UCSD-AML1 (cell line): ENCODE results near the gene TACR1.
"Not testable (repeated sequence)": the region's sequence is repeated elsewhere in the genome, so short reads cannot be mapped to it uniquely, and the experiment has no call there.

Experiments used
- DNase-seq: peaks from one replicate; lab custom pipeline; 2025; ENCODE audit not compliant: unreplicated experiment; lab: John Stamatoyannopoulos, UW

Gene TACR1

DNA sequence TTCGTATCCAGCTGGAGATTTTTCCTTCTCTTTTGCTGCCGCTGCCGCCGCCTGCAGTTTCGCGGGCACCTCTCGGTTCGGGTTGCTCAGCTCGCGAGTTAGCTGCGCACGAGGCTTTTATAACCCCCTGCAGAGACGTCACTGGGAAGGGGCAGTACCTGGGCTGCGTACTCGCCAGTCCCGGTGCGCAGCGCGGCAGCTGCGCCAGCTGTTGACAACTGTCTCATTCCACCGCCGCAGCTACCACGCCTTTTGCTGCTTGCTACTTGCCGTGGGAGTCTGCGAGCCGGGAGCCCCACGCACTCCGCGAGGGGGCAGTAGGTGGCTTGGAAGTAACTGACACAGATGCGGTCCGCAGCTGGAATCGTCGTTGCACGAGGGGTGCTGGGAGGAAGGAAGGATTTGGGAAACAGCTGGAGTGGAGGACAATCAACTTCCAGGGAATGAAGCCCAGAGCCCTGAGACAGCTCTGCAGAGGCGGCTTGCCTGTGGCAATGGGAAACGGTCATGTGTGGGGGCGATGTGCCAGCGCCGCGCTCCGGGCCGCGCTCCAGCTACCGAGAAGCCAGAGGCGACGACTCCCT lies at the start of gene TACR1:
Gene TACR1, minus strand, starts transcription at position 93 of the 584 bp plus-strand sequence. CDS start 586 bp downstream, outside the sequence.
- DNase-seq = no peak

- not testable (repeated sequence) for DNase-seq
Observed at GRCh38 chr2:75248581-75248980, 49.3 kb upstream of the TACR1 start.

DNA sequence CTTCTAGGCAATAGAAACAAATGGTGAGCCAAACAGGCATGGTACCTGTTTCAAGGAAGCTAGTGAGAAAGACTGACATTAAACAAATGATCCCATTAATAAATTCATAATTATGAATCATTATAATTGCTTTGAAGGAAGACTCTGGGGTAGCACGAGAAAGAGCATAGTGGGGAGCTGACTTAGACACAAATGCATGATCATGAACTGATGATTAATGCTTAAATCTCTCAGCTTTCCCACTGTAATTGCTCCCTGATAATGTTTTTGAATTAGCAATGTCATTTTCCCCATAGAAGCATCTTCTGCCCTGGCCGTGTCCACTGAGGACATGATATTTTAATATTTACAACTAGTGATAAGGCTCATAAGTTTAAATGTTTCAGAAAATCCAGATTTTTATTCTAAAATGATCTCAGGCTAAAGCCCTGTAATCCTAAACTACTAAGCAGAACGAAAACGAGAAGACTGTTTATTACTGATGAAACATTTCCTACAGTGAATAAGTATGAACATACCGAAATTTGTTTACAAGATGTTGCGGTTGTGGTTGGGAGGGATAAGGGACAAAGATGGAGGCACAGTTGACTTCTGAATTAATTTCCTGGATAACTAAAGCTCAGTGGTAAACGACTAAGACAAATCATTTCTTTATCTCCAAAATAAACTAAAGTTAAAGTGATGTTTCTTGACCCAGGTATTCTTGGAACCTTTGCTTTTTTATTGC lies 47.3 kb upstream of the TACR1 start:
- DNase-seq = no peak

DNA sequence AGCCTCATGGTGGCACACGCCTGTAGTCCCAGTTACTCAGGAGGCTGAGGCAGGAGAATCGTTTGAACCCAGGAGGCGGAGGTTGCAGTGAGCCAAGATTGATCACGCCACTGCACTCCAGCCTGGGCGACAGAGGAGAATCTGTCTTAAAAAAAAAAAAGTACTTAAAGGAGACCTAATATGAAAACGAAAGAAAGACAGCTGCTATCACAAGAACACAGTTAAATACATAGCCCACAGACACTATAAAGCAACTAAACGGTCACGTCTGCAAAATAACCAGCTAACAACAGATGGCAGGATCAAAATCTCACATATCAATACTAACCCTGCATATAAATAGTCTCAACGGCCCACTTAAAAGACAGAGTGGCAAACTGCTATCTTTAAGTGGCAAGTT lies 43.9 kb upstream of the TACR1 start:
- DNase-seq = no peak

DNA sequence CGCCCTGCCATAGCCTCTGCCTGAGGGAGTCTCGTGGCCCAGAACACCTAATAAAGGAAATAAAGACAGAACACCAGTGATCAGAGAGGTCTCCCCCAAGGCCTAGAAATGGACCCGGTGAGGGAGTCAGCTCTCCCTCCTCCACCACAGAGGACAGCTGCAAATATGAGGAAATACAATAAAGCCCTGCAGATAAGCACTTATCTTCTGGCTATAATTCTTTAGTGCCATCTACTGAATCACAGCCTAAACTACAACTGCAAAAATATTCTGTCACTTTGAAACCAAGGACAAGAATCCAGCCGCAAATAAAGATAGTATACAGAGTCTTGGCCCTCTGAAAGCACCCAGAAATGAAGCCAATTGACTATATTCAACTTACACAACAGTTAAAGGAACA lies 42.4 kb upstream of the TACR1 start:
- no peak for DNase-seq

DNA sequence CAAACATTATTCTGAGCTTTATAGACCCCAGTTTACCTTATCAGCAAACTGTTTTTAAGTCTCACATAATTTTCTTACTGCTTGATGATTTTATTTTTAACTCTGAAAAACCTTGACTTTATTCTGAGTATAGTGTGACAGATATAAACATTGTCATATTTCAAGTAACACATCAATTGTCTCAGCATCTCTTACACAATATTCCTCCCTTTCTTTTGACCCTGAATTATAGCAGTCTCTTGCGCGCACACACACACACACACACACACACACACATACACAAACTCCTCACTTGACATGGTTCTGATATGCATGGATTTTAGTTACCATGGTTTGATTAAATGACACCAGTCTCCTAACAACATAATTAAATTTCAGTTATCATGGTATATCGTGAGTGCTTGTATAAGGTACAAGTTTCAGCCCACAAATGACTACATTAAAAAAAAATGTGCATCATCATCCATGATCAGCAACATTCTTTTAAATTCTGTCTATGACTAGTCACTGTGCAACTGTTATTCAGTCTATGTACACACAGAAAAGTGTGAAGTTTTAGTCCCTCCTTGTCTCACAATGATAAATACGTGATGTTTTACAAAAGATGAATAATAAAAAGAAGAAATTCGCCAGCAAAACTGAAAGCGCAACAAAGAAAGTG lies 39.5 kb upstream of the TACR1 start:
- DNase-seq = no peak

DNA sequence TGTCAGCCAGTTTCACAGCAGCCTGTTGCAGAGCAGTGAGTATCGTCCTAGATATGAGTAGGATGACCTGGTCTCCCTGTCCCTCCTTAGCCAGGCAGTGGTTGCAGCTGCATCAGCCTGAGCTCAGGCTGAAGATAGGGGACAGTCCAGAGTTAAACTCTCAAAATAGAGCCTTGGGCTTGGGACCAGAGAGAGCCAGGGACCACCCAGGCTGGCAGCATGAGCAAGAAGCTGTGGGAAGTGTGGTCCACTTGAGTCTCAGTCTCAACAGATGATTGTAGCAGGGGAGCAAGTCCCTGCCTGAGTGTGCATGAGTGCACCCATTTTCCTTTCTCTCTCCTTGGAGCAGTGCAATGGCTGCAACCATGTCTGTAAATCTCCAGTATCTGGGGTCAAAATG lies 38.0 kb upstream of the TACR1 start:
- DNase-seq = no peak

GRCh38 chr2:75233965-75234364 lies 34.6 kb upstream of the TACR1 start:
- no peak for DNase-seq

- no peak for DNase-seq
Observed at GRCh38 chr2:75226617-75227016, 27.3 kb upstream of the TACR1 start.

- no peak for DNase-seq
Observed at GRCh38 chr2:75226099-75226498, 26.8 kb upstream of the TACR1 start.

DNA sequence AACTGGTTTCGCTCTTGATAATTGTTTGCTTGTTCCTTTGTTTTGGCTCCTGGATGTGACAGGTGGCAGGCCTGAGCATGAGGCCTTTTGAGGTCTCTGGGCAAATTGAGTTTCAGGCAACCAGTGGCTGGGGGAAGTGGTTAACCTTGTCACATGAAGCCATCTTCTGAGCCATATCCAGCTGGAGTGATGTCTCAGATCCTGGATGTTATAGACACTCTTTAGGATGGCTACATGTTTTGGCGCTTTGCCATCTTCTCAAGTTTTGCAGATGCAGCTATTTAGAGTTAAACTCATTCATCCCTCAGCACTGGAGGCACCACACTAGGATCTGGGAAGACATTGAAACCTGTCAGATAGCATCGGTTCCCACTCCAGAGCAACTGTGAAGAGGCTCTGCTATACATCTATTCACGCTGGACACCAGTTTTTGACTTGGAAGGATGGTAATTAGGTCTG lies 25.3 kb upstream of the TACR1 start:
- DNase-seq = no peak

DNA sequence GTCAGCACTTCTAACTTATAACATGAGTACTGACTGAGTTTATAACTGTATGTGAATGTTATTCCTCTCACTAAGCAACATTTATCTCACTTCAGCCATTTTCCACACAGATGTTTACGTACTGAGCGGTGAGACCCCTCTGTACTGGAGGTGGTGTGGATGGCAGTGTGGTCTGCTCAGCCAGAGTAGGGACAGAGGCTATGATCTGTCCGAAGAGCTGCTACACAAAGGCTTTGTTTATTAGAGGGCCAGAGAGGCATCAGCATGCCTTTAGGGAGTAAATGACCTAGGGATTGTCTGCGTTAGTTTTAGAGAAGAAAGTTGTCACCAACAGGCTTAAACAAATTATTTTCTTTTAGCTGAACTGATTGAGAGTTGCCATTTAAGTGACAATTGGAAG lies 23.2 kb upstream of the TACR1 start:
- DNase-seq = no peak

DNA sequence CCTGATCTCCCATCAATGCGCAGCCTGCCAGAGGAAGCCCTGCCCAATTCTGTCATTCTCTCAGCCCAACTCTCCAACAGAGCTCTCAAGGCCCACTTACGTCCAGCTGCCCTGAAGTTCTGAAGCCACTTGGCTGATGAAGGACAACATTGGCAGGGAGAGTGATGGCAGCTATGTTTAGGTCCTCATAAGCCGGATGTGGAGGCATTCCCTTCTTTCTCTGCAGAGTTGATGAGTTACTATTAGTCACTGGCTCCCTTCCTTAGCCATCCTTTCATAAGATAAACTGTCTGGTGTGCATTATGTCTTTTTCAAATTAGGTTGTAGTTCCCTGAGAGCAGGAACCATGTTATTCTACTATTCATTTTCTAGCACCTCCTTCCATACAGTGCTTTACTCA lies 22.5 kb upstream of the TACR1 start:
- no peak for DNase-seq

DNA sequence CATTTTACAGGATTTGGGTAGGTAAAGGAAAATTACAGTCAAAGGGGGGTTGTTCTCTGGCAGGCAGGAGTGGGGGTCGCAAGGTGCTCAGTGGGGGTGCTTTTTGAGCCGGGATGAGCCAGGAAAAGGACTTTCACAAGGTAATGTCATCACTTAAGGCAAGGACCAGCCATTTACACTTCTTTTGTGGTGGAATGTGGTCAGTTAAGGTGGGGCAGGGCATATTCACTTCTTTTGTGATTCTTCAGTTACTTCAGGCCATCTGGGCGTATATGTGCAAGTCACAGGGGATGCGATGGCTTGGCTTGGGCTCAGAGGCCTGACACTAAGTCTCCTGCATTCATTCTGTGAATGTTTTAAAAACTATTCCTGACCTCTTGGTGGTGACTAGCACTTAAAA lies 19.9 kb upstream of the TACR1 start:
- not testable (repeated sequence) for DNase-seq

DNA sequence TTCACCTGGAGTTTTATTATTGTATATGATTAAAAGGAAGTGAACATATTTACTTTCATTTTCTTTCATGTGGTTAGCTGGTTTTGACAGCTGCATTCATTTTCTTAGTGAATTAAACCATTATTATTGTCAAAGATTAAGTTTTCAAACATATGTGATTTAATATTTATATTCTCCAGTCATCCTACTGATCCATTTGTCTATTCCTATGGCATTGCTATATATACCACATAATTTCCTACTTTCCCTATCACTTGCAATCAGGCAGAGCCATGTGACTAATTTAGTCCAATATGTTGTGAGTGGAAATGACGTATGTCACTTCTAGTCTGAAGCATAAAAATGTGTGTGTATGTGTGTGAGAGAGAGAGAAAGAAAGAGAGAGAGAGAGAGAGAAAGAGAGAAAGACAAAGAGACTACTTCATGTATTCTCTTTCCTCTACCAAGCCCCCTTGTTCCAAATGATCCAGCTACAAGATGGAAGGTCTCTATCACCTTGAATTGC lies 12.0 kb upstream of the TACR1 start:
- DNase-seq = no peak

- no peak for DNase-seq
Observed at GRCh38 chr2:75210409-75210808, 11.1 kb upstream of the TACR1 start.

DNA sequence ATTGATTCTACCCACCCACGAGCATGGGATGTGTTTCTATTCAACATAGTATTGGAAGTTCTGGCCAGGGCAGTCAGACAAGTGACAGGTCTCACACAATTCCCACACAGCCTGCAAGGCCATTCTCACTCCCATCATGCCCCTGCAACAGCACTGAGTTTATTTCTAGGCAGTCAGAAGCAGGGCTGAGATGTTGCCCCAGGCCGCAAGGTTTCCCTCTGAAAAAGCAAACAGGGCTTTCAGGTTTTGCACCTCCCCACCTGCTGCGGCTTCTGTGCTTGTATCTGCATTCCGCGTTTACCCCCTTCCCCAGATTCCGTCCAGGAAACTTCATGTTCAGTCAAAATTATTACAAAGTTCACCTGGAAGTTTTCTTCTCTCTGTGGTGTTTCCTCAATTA lies 9.4 kb upstream of the TACR1 start:
- DNase-seq = no peak

DNA sequence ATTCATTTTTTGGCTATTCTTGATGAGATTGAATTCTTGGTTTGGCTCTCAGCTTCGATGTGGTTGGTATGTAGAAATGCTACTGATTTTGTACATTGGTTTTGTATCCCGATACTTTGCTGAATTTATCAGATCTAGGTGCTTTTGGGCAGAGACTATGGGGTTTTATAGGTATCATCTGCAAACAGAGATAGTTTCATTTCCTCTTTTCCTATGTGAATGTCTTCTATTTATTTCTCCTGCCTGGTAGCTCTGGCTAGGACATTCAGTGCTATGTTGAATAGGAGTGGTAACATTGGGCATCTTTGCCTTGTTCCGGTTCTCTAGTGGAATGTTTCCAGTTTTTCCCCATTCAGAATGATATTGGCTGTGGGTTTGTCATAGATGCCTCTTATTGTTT lies 5.5 kb upstream of the TACR1 start:
- DNase-seq = no peak

DNA sequence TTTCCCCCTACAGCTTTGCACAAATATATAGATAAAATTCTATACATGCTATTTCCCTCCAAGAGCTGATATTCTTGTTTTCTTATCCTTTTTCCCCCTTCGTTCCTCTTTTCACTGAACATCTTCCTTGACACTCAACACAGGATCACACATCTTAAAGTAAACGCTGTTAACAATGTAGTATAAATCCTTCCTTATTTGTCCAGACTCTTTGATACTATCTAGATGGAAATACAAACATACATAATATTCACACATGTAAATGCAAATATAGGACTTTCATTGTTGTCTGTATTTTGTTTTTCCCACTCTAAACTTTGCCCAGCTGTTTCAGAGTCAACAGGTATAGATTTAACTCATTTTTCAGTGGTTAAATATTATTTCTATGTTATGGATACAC lies 3.0 kb upstream of the TACR1 start:
- no peak for DNase-seq

DNA sequence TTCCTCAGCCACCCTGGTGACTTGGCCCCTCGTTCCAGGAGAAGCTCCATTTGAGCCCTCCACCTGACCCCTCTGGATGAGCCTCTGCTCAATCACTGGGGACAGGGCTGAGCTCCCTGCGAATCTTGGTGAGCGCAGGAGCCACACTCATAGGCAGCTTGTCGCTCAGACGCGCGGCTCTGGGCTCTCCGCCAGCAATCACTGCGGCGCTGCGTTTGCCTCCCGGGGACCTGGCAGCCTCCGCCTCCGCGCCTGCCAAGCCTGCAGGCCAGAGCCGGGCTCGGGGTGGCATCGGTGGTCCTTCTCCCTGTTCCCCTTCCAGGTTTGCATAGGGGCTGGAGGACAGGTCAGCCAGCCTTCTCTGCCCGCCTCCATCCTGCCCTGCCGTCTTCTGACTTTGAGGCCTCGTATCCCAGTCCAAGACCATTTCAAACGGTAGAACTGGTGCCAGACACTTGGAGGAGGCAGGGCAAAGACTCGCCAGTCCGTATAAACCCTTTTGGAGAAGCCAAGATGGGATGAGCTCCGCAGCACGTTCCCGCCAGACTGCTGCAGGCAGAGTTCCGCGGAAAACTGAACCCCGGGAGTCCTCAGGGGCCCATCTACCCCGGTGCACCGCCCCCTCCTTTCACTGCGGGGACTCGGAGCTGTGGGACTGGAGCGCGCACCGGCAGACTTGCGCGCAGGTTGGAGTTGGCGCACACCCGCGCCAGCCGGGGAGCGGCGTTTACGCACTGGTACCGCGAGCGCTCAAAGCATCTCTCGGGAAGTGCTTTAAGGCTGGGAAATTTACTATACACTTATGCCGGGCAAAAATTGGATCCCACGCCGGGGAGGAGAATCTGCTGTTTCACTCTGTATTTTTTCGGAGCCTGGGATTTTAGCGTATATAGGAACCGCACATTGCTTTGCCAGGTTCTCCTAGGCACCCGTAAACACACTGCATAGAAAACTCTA lies 1.1 kb upstream of the TACR1 start:
- no peak for DNase-seq

DNA sequence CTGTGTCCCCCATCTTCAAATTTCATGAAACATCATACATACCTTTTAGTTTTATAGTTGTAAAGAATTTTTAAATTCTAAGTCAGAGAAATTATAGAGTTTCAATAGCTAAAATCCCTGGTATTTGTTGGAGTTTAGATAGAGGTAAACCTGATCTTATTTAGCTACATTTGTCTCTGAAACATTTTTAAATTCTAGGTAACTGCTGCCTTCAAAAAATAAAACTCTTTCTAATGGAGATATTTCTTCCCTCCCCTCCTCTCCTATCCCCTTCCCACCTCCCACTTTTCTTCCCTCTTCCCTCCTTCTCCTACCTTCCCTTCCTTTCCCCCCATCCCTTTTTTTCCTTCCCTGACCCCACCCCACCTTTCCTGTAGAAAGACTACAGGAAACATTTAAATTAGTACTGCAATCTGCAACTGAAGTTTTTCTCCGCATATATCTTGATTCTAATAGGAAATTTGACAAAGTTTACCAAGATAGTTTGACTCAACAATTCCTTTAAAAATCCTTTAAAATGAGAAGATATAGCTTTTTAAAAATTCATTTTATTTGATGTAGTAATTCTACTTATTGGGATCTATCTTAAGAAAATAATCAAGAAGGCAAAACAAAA lies 4.1 kb downstream of the TACR1 start:
- DNase-seq = no peak
